Calu3 (cell line): ENCODE results near the gene NTNG2. TPM values are rescaled to one million over a fixed set of nuclear protein-coding genes. Genes with fewer than 3 reads are reported as not detected.

Source experiments
- BruUV-seq: library from RNA; stranded (reverse); fragments of 400-500 nt; replicated peaks from 2 replicates; lab custom pipeline; 2021; lab: Mats Ljungman, UMichigan
- CTCF ChIA-PET: fragments of 300-600 bp; sonication (Branson Sonifier 250); formaldehyde crosslinking; loops from one replicate; lab custom pipeline; 2022; ENCODE audit warnings: antibody characterized with exemption; lab: Charles Lee
- DNase-seq: peaks from one replicate; pipeline ENCODE4 v3.0.0; 2022
- H3K27ac Mint-ChIP-seq: one replicate; pipeline ENCODE4 v1.8.0; 2022; ENCODE audit warnings: mixed read lengths; ENCODE audit not compliant: unreplicated experiment
- H3K27me3 Mint-ChIP-seq: one replicate; pipeline ENCODE4 v1.8.0; 2022; ENCODE audit warnings: mixed read lengths; ENCODE audit not compliant: unreplicated experiment
- H3K36me3 Mint-ChIP-seq: one replicate; pipeline ENCODE4 v1.8.0; 2022; ENCODE audit warnings: mild to moderate bottlenecking, moderate library complexity, mixed read lengths; ENCODE audit not compliant: insufficient read depth, unreplicated experiment
- H3K4me1 Mint-ChIP-seq: one replicate; pipeline ENCODE4 v1.8.0; 2022; ENCODE audit warnings: mild to moderate bottlenecking, low read depth, mixed read lengths; ENCODE audit not compliant: unreplicated experiment
- H3K4me3 Mint-ChIP-seq: one replicate; pipeline ENCODE4 v1.8.0; 2022; ENCODE audit warnings: mild to moderate bottlenecking, low read depth, moderate library complexity, mixed read lengths; ENCODE audit not compliant: unreplicated experiment
- H3K9me3 Mint-ChIP-seq: one replicate; pipeline ENCODE4 v1.8.0; 2022; ENCODE audit warnings: low read depth, mixed read lengths; ENCODE audit not compliant: unreplicated experiment
- intact Hi-C: fragments of 100-400 bp; cut with micrococcal nuclease; formaldehyde crosslinking; loops from one replicate; pipeline ENCODE4 v1.10.0; 2022; ENCODE audit not compliant: unreplicated experiment
- total RNA-seq: library from RNA; stranded (reverse); gene quantifications from 2 replicates; pipeline ENCODE4 v1.2.3, GENCODE V29; 2022
- TF ChIP-seq, protein P1 (sequence below): fragments of 200-600 bp; IDR thresholded peaks from one replicate; pipeline ENCODE4 v1.8.0; 2022; ENCODE audit warnings: antibody characterized with exemption; ENCODE audit not compliant: unreplicated experiment

NTNG2 gene
- total RNA-seq, 1 experiment from 2014 or later, result not detected

DNA sequence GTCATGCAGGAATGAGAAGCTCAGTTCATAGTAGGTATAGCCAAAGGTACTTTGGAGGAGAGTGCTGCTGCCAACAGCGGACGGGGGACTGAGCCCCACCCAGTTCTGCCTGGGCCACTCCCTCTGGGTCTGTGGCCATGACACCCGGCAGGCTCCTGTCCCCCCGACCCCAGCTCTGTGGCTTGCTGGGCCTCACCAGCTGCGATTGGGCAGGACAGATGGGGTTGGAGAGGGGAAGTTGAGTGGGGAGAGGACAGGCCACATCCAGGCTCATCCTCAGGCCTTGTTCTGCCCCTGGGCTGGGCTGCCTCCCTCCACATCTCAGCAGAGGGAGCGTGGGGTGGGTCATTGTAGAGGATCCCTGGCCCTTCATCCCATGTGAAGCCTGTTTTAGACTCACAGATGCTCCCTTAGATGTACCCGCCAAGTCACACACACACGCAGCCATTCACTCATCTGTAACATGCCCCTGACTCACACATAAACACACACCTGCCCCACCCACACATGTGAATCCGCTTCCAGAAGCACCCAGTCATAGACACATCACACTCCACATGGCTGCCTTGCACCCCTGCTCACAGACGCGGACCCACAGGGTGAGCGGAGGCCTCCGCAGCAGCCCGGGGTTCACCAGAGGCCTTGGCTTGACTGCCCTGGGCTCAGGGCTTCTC lies 48.8 kb downstream of the NTNG2 start:
- no peak for DNase-seq
- peaks cover 82% of the 10 kb centered on the region for H3K27me3 Mint-ChIP-seq
- TF ChIP-seq, protein P1, sequence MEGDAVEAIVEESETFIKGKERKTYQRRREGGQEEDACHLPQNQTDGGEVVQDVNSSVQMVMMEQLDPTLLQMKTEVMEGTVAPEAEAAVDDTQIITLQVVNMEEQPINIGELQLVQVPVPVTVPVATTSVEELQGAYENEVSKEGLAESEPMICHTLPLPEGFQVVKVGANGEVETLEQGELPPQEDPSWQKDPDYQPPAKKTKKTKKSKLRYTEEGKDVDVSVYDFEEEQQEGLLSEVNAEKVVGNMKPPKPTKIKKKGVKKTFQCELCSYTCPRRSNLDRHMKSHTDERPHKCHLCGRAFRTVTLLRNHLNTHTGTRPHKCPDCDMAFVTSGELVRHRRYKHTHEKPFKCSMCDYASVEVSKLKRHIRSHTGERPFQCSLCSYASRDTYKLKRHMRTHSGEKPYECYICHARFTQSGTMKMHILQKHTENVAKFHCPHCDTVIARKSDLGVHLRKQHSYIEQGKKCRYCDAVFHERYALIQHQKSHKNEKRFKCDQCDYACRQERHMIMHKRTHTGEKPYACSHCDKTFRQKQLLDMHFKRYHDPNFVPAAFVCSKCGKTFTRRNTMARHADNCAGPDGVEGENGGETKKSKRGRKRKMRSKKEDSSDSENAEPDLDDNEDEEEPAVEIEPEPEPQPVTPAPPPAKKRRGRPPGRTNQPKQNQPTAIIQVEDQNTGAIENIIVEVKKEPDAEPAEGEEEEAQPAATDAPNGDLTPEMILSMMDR, result no peak
- H3K4me3 Mint-ChIP-seq, result no peak overlapping the region
- CTCF ChIA-PET, result no interaction called here
- H3K36me3 Mint-ChIP-seq, result peaks cover 7% of the 10 kb centered on the region
- no TSS peak for BruUV-seq
- intact Hi-C loops, result no loop called here
- H3K9me3 Mint-ChIP-seq, result no peaks in the 10 kb centered on the region
- H3K4me1 Mint-ChIP-seq, result no peaks in the 10 kb centered on the region
- H3K27ac Mint-ChIP-seq, result no peak overlapping the region

DNA sequence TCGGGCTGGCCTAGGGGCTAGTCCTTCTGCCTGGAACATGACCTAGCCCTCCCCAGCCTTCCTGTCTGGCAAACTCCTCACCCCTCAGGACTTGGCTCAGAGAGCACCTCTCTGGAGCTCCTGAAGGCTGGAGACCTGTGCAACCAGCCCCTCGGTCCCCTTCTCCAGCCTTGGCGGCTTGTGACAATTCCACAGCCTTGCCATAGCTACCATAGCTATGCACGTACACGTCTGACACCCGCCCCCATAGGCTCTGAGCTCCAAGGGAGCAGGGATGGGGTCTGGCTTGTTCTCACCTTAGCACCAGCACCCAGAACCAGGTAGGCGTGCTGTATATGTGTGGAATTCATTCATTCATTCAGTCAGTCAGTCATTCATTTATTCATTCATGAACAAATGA lies 49.7 kb downstream of the NTNG2 start:
- intact Hi-C loops, result no loop called here
- DNase-seq, result no peak
- TF ChIP-seq, protein P1, result no peak
- no peaks in the 10 kb centered on the region for H3K4me1 Mint-ChIP-seq
- no peaks in the 10 kb centered on the region for H3K9me3 Mint-ChIP-seq
- H3K27me3 Mint-ChIP-seq, result peaks cover 90% of the 10 kb centered on the region
- CTCF ChIA-PET, result no interaction called here
- BruUV-seq, result no TSS peak
- no peak overlapping the region for H3K27ac Mint-ChIP-seq
- peaks cover 7% of the 10 kb centered on the region for H3K36me3 Mint-ChIP-seq
- H3K4me3 Mint-ChIP-seq, result no peak overlapping the region

DNA sequence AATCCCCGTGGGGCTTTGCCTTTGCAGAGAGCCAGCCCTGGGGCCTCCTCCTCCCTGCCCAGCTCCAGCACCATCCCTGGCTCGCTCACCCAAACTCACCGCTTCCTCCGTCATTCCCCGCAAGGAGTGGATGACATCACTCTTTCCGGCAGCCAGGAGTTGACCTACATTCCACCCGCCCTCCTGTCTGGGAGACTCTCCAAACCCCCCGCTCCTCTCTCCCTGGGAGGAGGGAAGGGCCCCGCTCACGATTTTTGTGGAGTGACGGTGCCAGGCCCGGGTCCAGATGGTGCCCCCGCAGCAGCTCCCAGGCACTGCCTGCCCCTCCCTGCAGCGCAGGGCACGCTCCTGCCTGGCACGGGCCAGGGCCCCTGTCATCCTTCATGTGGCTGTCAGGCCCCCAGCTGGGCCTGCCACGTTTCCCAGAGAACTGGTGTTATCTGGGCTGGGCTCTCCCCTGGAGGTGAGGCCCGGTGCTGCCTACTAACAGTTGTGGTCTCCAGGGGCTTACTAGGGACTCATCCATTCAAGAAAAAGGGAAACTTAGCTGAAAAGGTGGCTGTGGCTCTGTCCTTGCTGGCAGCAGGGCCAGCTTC lies 52.3 kb downstream of the NTNG2 start:
- no peaks in the 10 kb centered on the region for H3K9me3 Mint-ChIP-seq
- peak; percentile 37 for DNase-seq
- H3K27me3 Mint-ChIP-seq, result peaks cover 91% of the 10 kb centered on the region
- no peaks in the 10 kb centered on the region for H3K4me1 Mint-ChIP-seq
- TF ChIP-seq, protein P1, result no peak
- CTCF ChIA-PET, result no interaction called here
- no peak overlapping the region for H3K27ac Mint-ChIP-seq
- H3K36me3 Mint-ChIP-seq, result no peaks in the 10 kb centered on the region
- no peak overlapping the region for H3K4me3 Mint-ChIP-seq
- no TSS peak for BruUV-seq
- intact Hi-C loops, result no loop called here

DNA sequence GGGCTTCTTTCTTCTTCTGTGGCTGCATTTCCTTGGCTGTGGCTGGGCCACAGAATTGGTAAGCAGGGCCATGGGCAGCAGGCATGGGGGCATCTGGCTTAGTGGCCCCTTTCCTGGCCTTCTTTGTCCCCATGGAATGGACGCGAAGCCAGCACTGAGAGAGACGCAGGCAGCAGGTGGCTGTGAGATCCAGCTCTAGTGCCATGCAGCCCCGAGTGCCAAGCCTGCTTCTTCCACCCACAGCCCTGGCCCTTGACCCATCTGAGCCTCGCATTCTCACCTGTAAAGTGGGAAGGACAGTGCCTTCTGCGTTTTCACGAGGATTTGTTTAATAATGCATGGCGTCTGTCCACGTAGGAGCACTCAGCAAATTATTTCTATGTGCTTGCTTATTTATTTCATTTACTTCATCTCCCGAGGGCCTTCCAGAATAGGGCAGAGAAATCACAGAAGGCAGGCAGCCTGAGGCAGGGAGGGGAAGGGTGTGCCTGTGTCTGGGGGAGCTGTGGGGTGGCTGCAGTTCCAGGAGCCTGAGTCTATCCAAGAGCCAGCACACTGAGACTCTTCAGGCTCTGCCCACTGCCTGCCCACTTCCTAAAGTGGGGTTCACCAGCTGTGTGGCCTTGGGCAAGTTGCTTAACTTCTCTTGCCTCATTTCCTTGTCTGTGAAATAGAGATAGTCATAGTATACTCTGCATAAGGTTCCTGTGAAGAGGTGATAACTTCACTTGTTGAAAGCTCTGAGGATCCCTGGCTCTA lies 55.2 kb downstream of the NTNG2 start:
- peaks cover 90% of the 10 kb centered on the region for H3K27me3 Mint-ChIP-seq
- no peak overlapping the region for H3K27ac Mint-ChIP-seq
- intact Hi-C loops, result no loop called here
- no peaks in the 10 kb centered on the region for H3K36me3 Mint-ChIP-seq
- no TSS peak for BruUV-seq
- no peak overlapping the region for H3K4me3 Mint-ChIP-seq
- no peak for DNase-seq
- H3K9me3 Mint-ChIP-seq, result no peaks in the 10 kb centered on the region
- TF ChIP-seq, protein P1, result no peak
- no peaks in the 10 kb centered on the region for H3K4me1 Mint-ChIP-seq
- CTCF ChIA-PET, result no interaction called here
